GM12878 (cell line): ENCODE measurements around the gene TXNRD1. TPM values are rescaled to one million over a fixed set of nuclear protein-coding genes. Genes with fewer than 3 reads are reported as not detected.
A peak's percentile ranks its signal among the peaks of the same experiment; 100 is the strongest.

ENCODE experiments used
- CBX3 ChIP-seq: fragments of 200-600 bp; sonication (generic); IDR thresholded peaks from 2 replicates; pipeline ENCODE4 v1.6.1; 2016; ENCODE audit warnings: low read depth, borderline replicate concordance
- CHD1 ChIP-seq: IDR thresholded peaks from 2 replicates; pipeline ENCODE4 v1.6.1; 2012; ENCODE audit warnings: low read depth, low read length, improper control_type of control experiment
- CREB1 ChIP-seq: IDR thresholded peaks from 2 replicates; pipeline ENCODE4 v1.6.1; 2012; ENCODE audit warnings: low read depth, mild to moderate bottlenecking, inconsistent platforms
- EGR1 ChIP-seq, 2 experiments: IDR thresholded peaks; 1 replicate in 1 of 2; 2 replicates in 1 of 2; pipeline ENCODE4 v1.6.1; 2011 to 2012; ENCODE audit warnings: low read depth in 2 of 2, low read length in 2 of 2, borderline replicate concordance in 1 of 2, mild to moderate bottlenecking in 1 of 2, moderate library complexity in 1 of 2
- FOXM1 ChIP-seq: IDR thresholded peaks from 2 replicates; pipeline ENCODE4 v1.6.1; 2012; ENCODE audit warnings: low read depth, mild to moderate bottlenecking, inconsistent platforms, low read length, moderate library complexity
- IKZF2 ChIP-seq, 2 experiments: fragments of 450-650 bp; IDR thresholded peaks; 2 replicates each; pipeline ENCODE4 v1.6.1; 2017; ENCODE audit warnings: mild to moderate bottlenecking in 2 of 2, moderate library complexity in 2 of 2
- KLF5 ChIP-seq: fragments of 450-650 bp; IDR thresholded peaks from 2 replicates; pipeline ENCODE4 v1.6.1; 2014; ENCODE audit warnings: mild to moderate bottlenecking; ENCODE audit not compliant: partially characterized antibody
- LARP7 ChIP-seq: fragments of 450-650 bp; IDR thresholded peaks from 2 replicates; pipeline ENCODE4 v1.6.1; 2017; ENCODE audit warnings: mild to moderate bottlenecking
- MEF2B ChIP-seq: fragments of 450-650 bp; IDR thresholded peaks from 2 replicates; pipeline ENCODE4 v1.6.1; 2018; ENCODE audit warnings: mild to moderate bottlenecking, moderate library complexity; ENCODE audit not compliant: partially characterized antibody, poor library complexity, severe bottlenecking
- NFYA ChIP-seq: IDR thresholded peaks from 2 replicates; pipeline ENCODE4 v1.6.1; 2011; ENCODE audit warnings: low read depth, mild to moderate bottlenecking, low read length, improper control_type of control experiment, borderline replicate concordance
- NR2C1 ChIP-seq: fragments of 450-650 bp; IDR thresholded peaks from 2 replicates; pipeline ENCODE4 v1.6.1; 2017; ENCODE audit warnings: antibody characterized with exemption, mild to moderate bottlenecking, moderate library complexity
- NR2F1 ChIP-seq: fragments of 450-650 bp; conservative IDR thresholded peaks from 2 replicates; pipeline ENCODE4 v1.6.1; 2017; ENCODE audit warnings: mild to moderate bottlenecking
- NRF1 ChIP-seq: conservative IDR thresholded peaks from 2 replicates; pipeline ENCODE4 v1.6.1; 2011; ENCODE audit warnings: mild to moderate bottlenecking, low read depth, low read length, improper control_type of control experiment
- RAD21 ChIP-seq: IDR thresholded peaks from 2 replicates; pipeline ENCODE4 v1.6.1; 2011; ENCODE audit warnings: mild to moderate bottlenecking, low read depth, low read length, moderate library complexity; ENCODE audit not compliant: insufficient read depth
- RELA ChIP-seq: fragments of 450-650 bp; IDR thresholded peaks from 2 replicates; pipeline ENCODE4 v1.8.0; 2014; ENCODE audit warnings: borderline replicate concordance; ENCODE audit not compliant: partially characterized antibody
- SIX5 ChIP-seq: IDR thresholded peaks from 2 replicates; pipeline ENCODE4 v1.6.1; 2011; ENCODE audit warnings: mild to moderate bottlenecking, low read depth, low read length, moderate library complexity; ENCODE audit not compliant: severe bottlenecking
- SMC3 ChIP-seq: IDR thresholded peaks from 2 replicates; pipeline ENCODE4 v1.6.1; 2011; ENCODE audit warnings: low read length, improper control_type of control experiment, borderline replicate concordance
- SREBF2 ChIP-seq: IDR thresholded peaks from 2 replicates; pipeline ENCODE4 v1.6.1; 2012; ENCODE audit warnings: mild to moderate bottlenecking, low read length
- SUPT20H ChIP-seq: IDR thresholded peaks from 2 replicates; pipeline ENCODE4 v1.6.1; 2011; ENCODE audit warnings: low read depth, mild to moderate bottlenecking, low read length, moderate library complexity, borderline replicate concordance; ENCODE audit not compliant: control insufficient read depth
- YY1 ChIP-seq: IDR thresholded peaks from 2 replicates; pipeline ENCODE4 v1.6.1; 2011; ENCODE audit warnings: low read depth, mild to moderate bottlenecking, low read length
- ZNF207 ChIP-seq: fragments of 450-650 bp; IDR thresholded peaks from 2 replicates; pipeline ENCODE4 v1.6.1; 2014; ENCODE audit warnings: antibody characterized with exemption, mild to moderate bottlenecking, borderline replicate concordance
- ZNF384 ChIP-seq: IDR thresholded peaks from 2 replicates; pipeline ENCODE4 v1.6.1; 2012; ENCODE audit warnings: low read depth, mild to moderate bottlenecking, low read length, improper control_type of control experiment, borderline replicate concordance
- ZNF622 ChIP-seq: fragments of 450-650 bp; IDR thresholded peaks from 2 replicates; pipeline ENCODE4 v1.6.1; 2017; ENCODE audit warnings: mild to moderate bottlenecking, inconsistent platforms
- polyA plus RNA-seq, 11 experiments: library from polyadenylated mRNA; depleted of rRNA in 4 of 11; unstranded in 6 of 11; stranded (reverse) in 5 of 11; fragments of >200 nt; fragmentation: Nextera tagmentation in 4 of 11; fragmentation: Illumina TruSeq in 1 of 11; extraction: Ambion mirVana in 4 of 11; extraction: Trizol in 1 of 11; gene quantifications; 1 replicate in 1 of 11; 2 replicates in 10 of 11; pipeline versions ENCODE4 v1.2.1 to v1.2.3, GENCODE V29; 2011 to 2016; ENCODE audit warnings: inconsistent platforms in 2 of 11, missing spikeins in 2 of 11, low read depth in 1 of 11
- total RNA-seq, 4 experiments: library from RNA; depleted of rRNA in 3 of 4; stranded (reverse); fragments of >200 nt in 3 of 4; fragmentation: Illumina TruSeq in 1 of 4; extraction: Trizol in 1 of 4; gene quantifications; 2 replicates each; pipeline versions ENCODE4 v1.2.1 to v1.2.3, GENCODE V29; 2013 to 2021
- TF ChIP-seq, protein P1 (sequence below): fragments of 450-650 bp; IDR thresholded peaks from 2 replicates; pipeline ENCODE4 v1.6.1; 2014; ENCODE audit warnings: mild to moderate bottlenecking
- TF ChIP-seq, protein P2 (sequence below): fragments of 150-350 bp; IDR thresholded peaks from 2 replicates; pipeline ENCODE4 v1.6.1; 2016; ENCODE audit warnings: low read depth, low read length
- TF ChIP-seq, protein P3 (sequence below): fragments of 450-650 bp; IDR thresholded peaks from 2 replicates; pipeline ENCODE4 v1.6.1; 2017; ENCODE audit warnings: mild to moderate bottlenecking

TXNRD1 gene
- total and polyA plus RNA-seq, 10 of the 15 experiments (the other 5 are each of a cell fraction or from before 2014, with no cell fraction given) = 52.6 to 84.6 (median 67.8) TPM

DNA sequence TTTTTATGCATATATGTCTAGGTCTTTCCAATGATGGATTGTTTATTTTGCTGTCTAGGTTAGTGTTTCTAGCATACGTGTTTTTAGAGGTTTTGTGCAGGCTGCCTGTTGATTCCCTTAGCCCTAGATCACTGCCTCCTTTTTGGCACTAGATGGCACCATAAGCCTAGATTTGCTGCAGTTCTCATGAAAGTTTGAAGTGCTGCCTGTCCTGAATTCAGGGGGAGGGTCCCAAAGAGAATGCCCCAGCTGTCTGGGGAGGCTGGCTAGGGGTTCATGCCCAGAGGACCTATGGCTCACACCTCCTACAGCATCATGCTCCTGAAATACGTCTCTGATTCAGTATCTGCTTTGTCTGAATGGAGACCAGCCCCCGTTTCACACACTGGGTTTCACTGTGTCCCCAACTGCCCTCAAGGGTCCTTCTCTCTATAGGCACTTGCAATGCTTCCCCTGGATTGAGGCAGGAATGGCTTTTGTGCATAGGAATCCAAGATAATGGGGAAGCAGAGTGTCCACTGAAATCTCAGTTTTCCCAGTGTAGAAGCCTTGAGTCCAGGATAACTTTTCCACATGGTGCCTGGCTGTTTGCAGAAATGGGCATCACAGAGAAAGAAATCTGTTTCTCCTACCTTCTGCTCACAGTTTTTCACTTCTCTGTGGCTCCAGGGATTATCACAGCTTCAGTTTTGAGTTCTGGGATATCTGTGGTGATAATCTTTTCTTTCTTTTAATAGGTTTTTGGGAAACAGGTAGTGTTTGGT lies 14.2 kb upstream of the TXNRD1 start (continued):
- TF ChIP-seq NR2F1 (no peak), NFYA (no peak), YY1 (0 out of 2 replicates have a peak, but pooled peaks have one; percentile 31), ZNF207 (no peak), SUPT20H (no peak), MEF2B (no peak), KLF5 (no peak), EGR1 (IDR thresholded peaks at IDR 0.05; ENCODE audit: borderline replicate concordance in 1 of 2, low read depth in 2 of 2, low read length in 2 of 2) (no peak), SMC3 (peak; percentile 67), CHD1 (no peak), FOXM1 (0 out of 2 replicates have a peak, but pooled peaks have one; percentile 20), IKZF2 (IDR thresholded peaks at IDR 0.05) (no peak), SREBF2 (no peak), SIX5 (no peak), NR2C1 (no peak), CBX3 (no peak), ZNF384 (no peak), NRF1 (no peak), CREB1 (no peak), LARP7 (no peak), RAD21 (peak; percentile 95), RELA (no peak), ZNF622 (no peak)
- TF ChIP-seq, protein P1, sequence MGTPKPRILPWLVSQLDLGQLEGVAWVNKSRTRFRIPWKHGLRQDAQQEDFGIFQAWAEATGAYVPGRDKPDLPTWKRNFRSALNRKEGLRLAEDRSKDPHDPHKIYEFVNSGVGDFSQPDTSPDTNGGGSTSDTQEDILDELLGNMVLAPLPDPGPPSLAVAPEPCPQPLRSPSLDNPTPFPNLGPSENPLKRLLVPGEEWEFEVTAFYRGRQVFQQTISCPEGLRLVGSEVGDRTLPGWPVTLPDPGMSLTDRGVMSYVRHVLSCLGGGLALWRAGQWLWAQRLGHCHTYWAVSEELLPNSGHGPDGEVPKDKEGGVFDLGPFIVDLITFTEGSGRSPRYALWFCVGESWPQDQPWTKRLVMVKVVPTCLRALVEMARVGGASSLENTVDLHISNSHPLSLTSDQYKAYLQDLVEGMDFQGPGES = no peak
- TF ChIP-seq, protein P2, sequence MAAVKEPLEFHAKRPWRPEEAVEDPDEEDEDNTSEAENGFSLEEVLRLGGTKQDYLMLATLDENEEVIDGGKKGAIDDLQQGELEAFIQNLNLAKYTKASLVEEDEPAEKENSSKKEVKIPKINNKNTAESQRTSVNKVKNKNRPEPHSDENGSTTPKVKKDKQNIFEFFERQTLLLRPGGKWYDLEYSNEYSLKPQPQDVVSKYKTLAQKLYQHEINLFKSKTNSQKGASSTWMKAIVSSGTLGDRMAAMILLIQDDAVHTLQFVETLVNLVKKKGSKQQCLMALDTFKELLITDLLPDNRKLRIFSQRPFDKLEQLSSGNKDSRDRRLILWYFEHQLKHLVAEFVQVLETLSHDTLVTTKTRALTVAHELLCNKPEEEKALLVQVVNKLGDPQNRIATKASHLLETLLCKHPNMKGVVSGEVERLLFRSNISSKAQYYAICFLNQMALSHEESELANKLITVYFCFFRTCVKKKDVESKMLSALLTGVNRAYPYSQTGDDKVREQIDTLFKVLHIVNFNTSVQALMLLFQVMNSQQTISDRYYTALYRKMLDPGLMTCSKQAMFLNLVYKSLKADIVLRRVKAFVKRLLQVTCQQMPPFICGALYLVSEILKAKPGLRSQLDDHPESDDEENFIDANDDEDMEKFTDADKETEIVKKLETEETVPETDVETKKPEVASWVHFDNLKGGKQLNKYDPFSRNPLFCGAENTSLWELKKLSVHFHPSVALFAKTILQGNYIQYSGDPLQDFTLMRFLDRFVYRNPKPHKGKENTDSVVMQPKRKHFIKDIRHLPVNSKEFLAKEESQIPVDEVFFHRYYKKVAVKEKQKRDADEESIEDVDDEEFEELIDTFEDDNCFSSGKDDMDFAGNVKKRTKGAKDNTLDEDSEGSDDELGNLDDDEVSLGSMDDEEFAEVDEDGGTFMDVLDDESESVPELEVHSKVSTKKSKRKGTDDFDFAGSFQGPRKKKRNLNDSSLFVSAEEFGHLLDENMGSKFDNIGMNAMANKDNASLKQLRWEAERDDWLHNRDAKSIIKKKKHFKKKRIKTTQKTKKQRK = no peak
- TF ChIP-seq, protein P3, sequence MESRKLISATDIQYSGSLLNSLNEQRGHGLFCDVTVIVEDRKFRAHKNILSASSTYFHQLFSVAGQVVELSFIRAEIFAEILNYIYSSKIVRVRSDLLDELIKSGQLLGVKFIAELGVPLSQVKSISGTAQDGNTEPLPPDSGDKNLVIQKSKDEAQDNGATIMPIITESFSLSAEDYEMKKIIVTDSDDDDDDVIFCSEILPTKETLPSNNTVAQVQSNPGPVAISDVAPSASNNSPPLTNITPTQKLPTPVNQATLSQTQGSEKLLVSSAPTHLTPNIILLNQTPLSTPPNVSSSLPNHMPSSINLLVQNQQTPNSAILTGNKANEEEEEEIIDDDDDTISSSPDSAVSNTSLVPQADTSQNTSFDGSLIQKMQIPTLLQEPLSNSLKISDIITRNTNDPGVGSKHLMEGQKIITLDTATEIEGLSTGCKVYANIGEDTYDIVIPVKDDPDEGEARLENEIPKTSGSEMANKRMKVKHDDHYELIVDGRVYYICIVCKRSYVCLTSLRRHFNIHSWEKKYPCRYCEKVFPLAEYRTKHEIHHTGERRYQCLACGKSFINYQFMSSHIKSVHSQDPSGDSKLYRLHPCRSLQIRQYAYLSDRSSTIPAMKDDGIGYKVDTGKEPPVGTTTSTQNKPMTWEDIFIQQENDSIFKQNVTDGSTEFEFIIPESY = no peak
